A172 (cell line): ENCODE data around the gene ANKRD13C. TPM values are rescaled to one million over a fixed set of nuclear protein-coding genes. Genes with fewer than 3 reads are reported as not detected.
"Not testable (repeated sequence)": the region's sequence is repeated elsewhere in the genome, so short reads cannot be mapped to it uniquely, and the experiment has no call there.

ENCODE experiments used
- DNase-seq: peaks from one replicate; pipeline ENCODE4 v3.0.0-alpha.2; 2015; ENCODE audit warnings: low spot score
- total RNA-seq: library from RNA; depleted of rRNA; stranded (reverse); fragments of >200 nt; shearing (Covaris generic); gene quantifications from 2 replicates; pipeline ENCODE4 v1.2.3, GENCODE V29; 2014; rRNA removed

ANKRD13C gene, protein sequence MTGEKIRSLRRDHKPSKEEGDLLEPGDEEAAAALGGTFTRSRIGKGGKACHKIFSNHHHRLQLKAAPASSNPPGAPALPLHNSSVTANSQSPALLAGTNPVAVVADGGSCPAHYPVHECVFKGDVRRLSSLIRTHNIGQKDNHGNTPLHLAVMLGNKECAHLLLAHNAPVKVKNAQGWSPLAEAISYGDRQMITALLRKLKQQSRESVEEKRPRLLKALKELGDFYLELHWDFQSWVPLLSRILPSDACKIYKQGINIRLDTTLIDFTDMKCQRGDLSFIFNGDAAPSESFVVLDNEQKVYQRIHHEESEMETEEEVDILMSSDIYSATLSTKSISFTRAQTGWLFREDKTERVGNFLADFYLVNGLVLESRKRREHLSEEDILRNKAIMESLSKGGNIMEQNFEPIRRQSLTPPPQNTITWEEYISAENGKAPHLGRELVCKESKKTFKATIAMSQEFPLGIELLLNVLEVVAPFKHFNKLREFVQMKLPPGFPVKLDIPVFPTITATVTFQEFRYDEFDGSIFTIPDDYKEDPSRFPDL
- 25.8 and 27.6 TPM in 2 replicates for total RNA-seq

DNA sequence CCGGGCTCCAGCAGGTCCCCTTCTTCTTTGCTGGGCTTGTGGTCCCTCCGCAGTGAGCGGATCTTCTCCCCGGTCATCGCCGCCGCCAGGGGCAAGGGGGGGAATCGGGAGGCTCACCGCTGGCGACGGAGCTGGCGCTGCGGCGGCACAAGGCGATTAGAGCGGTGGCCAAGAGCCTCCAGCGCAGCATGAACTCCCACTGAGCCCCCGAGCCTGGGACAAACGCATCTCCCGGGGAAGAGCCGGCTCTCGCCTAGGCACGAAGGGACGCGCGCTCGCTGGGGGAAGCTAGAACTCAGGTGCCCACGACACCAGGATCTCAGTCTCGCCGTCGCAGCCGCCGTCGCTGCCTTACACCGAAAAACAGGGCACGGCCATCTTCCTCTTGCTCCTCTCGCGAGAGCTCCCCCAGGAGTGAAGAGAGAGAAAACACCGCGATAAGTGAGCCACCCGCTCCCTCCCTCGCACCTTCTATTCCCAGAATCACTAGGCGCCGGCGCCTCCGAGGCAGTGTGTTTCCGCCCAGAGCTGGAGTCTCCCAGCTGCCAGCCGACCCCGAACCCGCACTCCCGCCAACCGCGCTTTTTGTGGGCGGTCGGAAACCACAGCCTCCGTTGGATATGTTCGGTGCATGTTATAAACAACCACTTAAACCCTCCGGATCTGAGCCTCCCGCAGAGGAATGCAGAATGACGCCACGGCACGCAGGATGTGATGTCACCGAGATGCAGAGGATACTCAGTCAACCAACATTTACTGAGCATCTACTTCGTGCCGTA lies at the start of gene ANKRD13C:
ANKRD13C (minus strand) TSS at position 391 of the 779 bp plus-strand sequence; CDS start at position 77, 314 bp downstream.
- peak; percentile 96 for DNase-seq

DNA sequence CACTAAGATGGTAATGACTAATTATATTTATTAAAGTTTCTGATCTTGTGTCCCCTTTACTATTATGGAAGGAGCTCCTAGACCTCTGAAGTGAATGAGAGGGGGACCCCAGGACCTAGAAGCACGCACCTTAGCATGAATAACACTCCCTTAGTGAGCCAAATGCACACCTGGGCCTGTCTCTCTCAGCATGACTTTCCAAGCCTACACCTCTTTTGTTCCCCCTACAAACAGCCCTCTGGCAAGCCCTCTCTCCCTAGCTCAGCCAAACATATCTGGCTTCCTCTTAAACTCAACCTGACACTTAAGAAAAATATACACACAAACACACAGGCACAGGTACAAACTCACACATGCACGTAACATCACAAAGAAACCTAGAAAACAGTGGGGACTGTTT lies 49.2 kb upstream of the ANKRD13C start:
- DNase-seq, result no peak

DNA sequence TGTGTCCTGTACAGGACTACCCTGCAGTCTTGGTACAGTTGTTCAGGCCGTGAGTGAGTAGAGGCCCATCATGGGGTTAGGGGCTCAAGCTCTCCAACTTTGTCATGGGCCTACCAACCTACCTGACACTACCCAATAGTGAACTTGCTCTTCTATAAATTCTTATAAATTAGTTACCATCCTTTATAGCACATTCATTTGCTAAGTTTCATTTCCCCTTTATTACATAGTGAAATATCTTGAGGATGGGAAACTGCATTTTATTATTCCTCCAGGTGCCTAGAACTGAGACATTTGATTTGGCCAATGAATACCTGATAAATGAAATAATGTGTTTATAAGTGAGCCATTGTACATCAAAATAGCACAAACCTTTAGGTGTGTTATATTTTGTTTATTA lies 47.5 kb upstream of the ANKRD13C start:
- DNase-seq, result no peak

DNA sequence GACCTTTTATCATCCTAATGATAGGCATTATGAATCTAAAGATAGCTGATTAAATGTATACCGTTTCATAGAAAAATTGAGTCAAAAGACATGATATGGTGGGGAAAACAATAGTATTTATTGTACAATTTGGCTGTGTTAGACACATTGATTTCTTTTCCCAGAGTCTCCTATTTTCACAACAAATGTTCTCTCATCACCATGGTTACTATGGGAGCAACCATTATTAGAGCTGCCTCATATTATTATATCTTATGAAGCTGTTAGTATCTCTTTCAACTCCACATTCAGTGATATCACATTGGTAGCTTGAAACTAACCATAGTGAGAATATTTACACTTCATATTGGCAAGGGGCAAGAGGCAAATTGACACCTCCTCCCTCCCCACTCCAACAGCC lies 45.8 kb upstream of the ANKRD13C start:
- DNase-seq, result no peak

DNA sequence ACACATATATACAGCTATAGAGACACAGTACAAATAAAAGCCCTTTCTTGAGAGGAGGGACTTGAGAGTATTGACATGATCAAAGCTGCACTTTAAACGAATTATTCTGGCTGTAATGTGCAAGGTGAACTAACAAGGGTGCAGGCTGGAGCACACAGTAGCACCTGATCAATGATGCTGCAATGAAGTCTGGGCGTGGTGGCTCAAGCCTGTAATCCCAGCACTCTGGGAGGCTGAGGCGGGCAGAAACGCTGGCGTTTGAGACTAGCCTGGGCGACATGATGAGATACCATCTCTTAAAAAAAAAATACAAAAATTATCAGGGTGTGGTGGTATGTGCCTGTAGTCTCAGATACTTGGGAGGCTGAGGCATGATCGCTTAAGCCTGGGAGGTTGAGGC lies 42.5 kb upstream of the ANKRD13C start:
- no peak for DNase-seq

DNA sequence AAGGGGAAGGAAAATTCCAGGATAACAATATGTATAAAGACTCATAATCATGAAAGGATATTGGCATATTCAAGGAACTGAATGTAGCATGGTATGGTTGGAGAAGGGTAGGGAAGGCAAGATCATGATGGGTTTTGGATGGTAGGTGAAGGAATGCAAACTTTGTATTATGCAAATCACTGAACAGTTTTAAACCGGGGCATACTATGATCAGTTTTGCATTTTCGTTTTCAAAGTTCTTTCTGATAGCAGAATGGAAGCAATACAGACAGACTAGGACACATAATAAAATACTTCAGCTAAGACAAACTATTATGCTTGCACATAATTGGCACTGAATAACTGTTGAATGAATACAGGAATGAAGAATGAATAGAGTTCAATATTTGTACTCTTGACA lies 42.1 kb upstream of the ANKRD13C start:
- no peak for DNase-seq

DNA sequence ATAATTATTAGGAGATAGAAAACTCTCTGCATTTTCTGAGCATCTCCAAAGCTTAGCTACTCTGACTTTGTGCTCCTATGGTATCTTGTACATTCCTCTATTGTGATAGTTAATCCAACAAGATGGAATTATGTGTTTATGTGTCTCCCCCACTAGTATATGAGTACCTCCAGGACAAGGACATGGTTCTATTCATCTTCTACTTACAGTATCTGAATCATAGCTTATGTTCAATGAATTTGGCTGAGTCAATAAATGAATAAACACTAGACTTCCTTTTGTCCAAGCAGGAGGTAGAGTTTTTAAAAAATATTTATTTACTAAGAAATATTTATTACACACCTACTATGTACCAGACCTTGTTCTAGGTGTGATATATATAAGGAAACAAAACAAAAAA lies 38.1 kb upstream of the ANKRD13C start:
- DNase-seq, result no peak

DNA sequence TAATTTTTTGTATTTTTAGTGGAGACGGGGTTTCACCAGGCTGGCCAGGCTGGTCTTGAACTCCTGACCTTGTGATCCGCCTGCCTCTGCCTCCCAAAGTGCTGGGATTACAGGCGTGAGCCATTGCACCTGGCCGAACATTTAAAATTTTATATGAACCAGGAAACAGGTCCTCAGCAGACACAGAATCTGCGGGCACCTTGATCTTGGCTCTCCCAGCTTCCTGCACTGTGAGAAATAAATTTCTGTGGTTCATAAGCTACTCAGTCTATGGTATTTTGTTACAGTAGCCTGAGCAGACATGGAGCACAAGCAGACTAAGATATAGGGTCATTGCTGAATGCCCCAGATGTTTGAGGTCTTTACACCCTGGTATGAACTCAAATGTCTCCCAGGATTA lies 33.0 kb upstream of the ANKRD13C start:
- DNase-seq, result no peak

DNA sequence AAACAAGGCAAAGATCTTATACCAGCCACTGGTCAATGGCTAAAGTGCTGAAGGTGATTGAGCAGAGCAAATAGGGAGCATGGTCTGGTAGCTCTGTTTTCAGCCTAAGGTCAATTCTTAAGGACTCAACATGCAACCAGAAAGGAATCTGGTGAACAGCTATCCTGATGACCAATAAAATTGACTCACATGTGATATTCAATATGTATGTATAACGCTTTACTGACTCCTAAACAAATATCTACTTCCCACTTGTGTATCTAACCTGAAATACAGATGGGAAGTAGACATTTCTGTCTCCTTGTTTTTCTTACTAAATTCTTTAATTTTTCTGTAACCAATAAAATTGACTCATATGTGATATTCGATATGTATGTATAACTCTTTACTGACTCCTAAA lies 31.6 kb upstream of the ANKRD13C start:
- DNase-seq, result no peak

DNA sequence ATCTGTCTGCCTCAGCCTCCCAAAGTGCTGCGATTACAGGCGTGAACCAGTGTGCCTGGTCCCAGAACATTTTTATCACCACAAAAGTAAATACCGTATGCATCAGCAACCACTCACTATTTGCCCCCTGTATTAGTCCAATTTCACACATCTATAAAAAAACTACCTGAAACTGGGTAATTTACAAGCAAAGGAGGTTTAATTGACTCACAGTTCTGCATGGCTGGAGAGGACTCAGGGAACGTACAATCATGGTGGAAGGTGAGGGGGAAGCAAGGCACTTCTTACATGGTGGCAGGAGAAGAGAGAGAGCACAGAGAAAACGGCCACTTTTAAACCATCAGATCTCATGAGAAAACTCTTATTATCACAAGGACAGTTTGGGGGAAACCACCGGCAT lies 31.0 kb upstream of the ANKRD13C start:
- no peak for DNase-seq

DNA sequence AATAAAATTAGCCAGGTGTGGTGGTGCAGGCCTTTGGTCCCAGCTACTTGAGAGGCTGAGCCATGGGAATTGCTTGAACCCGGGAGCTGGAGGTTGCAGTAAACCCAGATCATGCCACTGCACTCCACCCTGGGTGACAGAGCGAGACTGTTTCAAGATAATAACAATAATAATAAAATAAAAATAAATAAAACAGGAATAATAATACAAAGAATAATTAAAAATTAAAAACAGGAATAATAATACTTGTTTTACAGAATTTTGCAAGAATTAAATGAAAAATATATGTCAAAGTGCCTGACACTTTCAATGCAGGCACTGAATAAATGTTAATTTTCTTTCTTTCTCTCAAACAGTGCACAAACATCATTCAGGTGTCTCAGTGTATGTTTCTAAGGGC lies 30.0 kb upstream of the ANKRD13C start:
- DNase-seq, result no peak

DNA sequence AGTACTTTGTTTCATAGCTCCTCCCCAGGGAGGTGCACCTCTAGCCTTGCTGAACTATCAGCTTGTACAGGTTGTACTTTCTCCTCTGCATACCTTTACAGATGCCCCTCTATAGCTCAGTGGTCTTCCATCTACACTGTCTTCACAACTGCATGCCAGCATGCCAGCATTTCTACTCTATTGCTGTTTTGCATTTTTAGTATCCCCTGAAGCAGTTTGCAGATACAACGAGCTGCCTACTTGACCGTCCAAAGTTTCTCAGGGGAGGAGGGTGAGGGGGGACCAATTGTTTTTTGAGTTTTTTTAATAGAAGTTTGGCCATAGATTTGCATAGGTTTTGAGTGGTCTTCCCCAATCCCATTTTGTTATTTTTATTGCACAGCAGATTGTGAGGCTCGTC lies 29.0 kb upstream of the ANKRD13C start:
- DNase-seq, result no peak

DNA sequence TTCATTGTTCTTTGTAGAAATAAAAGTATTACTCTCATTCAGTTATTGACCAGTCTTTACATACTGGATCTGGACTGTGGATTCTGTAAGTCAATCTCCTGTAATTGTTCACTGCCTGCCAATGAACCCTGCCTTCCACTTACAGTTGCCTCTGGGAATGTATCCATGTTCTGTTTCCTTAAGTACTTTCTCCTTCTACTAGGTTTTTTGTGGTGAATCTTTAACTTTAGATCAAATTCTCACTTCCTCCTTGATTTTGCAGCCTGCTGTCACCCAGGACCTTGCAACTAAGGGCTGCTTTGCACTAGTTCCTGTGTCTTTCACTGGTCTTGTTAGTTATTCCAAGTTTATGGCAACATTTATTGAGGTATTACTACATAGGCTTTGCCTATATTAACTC lies 28.2 kb upstream of the ANKRD13C start:
- no peak for DNase-seq

DNA sequence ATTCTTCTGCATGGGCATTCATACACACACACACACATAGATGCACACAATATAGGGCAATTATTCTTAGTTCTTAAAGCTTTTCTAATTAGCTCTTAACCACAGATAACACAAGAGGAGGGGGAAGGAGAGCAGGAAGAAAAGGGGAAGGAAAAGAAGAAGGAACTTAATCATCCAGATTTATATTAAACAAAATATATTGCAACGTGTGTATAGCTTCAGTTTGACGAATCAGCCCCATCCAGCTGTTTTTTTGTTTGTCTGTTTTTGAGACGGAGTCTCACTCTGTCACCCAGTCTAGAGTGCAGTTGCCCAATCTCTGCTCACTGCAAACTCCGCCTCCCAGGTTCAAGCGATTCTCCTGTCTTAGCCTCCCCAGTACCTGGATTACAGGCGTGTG lies 21.7 kb upstream of the ANKRD13C start:
- no peak for DNase-seq

DNA sequence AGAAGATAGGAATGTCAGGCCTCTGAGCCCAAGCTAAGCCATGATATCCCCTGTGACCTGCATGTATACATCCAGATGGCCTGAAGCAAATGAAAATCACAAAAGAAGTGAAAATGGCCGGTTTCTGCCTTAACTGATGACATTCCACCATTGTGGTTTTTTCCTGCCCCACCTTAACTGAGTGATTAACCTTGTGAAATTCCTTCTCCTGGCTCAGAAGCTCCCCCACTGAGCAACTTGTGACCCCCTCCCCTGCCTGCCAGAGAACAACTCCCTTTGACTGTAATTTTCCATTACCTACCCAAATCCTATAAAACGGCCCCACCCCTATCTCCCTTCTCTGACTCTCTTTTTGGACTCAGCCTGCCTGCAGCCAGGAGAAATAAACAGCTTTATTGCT lies 19.1 kb upstream of the ANKRD13C start:
- peak; percentile 42 for DNase-seq

DNA sequence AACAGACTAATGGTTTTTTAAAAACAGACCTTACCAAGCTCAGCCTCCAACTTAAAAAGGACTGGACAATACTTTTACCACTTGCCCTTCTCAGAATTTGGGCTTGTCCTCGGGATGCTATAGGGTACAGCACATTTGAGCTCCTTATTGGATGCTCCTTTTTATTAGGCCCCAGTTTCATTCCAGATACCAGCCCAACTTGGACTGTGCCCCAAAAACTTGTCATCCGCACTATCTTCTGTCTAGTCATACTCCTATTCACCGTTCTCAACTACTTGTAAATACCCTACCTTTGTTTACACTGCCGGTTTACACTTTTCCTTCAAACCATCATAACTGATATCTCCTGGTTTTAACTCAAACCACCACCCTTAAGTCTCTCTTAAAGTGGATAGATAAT lies 17.9 kb upstream of the ANKRD13C start:
- no peak for DNase-seq

DNA sequence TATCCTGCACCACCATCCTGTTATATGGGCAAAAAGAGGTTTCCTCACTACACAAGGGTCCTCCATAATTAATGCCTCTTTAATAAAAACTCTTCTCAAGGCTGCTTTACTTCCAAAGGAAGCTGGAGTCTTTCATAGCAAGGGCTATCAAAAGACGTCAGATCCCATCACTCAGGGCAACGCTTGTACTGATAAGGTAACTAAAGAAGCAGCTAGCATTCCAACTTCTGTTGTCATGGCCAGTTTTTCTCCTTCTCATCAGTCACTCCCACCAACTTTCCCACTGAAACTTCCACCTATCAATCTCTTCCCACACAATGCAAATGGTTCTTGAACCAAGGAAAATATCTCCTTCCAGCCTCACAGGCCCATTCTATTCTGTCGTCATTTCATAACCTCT lies 17.1 kb upstream of the ANKRD13C start:
- DNase-seq, result not testable (repeated sequence)

DNA sequence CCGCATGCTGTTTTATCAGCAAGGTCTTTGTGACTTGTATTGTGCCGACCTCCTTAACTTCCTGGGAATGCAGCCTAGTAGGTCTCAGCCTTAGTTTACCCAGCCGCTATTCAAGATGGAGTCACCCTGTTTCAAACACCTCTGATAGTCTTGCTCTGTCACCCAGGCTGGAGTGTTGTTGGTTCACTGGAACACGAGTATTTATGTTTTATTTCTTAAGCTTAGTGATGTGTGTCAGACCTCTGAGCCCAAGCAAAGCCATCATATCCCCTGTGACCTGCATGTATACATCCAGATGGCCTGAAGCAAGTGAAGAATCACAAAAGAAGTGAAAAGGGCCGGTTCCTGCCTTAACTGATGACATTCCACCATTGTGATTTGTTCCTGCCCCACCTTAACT lies 12.9 kb upstream of the ANKRD13C start:
- not testable (repeated sequence) for DNase-seq

DNA sequence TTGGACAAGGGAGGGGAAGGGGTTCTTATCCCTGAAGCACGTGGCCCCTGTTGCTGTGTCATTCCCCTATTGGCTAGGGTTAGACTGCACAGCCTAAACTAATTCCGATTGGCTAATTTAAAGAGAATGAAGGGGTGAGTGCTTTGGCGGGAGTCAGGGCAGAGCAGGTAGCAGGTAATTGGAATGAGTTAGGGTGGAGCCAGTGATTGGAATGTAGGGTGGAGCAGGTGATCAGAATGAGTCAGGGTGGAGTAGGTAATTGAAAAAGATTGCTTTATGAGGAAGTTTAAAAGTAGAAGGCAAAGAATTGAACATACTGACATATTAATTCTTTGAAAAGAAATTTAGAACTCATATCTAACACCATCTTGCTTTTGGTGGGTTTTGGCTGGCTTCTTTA lies 12.5 kb upstream of the ANKRD13C start:
- not testable (repeated sequence) for DNase-seq

DNA sequence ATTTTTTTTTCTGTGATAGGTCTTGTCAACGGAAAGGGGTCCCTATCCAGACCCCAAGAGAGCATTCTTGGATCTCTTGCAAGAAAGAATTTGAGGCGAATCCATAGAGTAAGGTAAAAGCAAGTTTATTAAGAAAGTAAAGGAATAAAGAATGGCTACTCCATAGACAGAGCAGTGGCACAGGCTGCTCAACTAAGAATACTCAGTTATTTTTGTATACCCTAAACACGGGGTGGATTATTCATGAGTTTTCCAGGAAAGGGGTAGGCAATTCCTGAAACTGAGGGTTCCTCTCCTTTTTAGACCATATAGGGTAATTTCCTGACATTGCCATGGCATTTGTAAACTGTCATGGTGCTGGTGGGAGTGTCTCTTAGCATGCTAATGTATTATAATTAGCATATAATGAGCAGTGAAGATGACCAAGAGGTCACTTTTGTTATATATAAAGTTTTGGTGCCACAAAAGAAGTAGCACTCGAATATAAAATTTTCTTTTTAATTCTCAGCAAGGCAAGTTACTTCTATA lies 12.0 kb upstream of the ANKRD13C start:
- not testable (repeated sequence) for DNase-seq

DNA sequence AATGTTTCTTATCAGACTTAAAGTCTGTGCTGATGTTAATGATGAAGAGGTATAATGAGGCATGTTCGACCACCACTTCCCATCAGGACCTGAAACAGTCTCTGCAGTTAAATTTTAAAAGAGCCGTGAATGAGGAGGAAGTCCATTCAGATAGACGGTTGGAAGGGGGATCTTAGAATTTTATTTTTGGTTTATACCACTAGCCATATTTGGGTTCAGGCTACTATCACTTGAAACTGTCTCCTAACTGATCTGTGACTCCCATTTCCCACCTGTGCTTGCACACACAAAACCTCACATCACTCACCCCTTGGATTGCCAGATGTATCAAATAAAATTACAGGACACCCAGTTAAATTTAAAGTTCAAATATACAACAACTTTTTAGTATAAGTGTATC lies 9.9 kb upstream of the ANKRD13C start:
- DNase-seq, result no peak

DNA sequence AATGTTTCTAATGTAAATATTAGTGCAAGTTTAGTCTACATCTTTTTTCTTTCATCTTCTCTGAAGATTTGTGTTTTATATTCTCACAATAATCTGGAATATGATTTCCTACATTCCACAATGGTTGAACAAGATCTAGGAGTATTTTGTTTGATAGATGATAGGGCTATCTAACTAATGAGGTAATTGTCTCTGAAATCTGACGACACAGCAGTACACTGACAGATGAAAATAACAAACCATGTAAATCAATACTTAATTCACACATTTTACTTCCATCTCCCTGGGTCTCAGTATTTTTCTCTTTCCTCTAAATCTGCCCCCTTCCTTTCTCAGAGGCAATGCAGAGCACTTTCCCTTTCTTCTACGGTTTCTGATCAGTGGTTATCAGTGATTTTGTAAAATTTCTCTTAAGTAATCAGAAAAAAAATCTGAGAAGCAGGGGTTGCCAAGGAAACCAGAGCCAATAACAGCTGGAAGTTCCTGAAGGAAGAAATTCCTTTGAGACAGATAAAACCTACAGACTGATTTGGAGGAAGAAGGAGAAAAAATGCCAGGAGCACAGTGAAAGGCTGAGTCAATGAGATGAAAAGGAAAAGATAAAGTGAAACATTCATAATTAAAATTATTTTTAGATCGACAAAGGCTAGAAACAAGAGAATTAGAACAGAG lies 7.3 kb upstream of the ANKRD13C start:
- no peak for DNase-seq
